H1 (cell line): ENCODE data around the gene CAMK2B. TPM values are rescaled to one million over a fixed set of nuclear protein-coding genes. Genes with fewer than 3 reads are reported as not detected.

Experiments used
- CTCF ChIA-PET: fragments of 300-600 bp; sonication (Branson Sonifier 250); formaldehyde crosslinking; loops from one replicate; lab custom pipeline; 2021; ENCODE audit not compliant: partially characterized antibody; lab: Charles Lee
- POLR2A ChIA-PET: fragments of 300-600 bp; sonication (Branson Sonifier 250); formaldehyde crosslinking; loops from one replicate; lab custom pipeline; 2021; ENCODE audit warnings: inconsistent platforms; ENCODE audit not compliant: partially characterized antibody; lab: Charles Lee
- DNase-seq, 2 experiments: peaks; one replicate each; pipeline versions ENCODE4 v3.0.0 to v3.0.0-alpha.2; 2010 to 2022; ENCODE audit warnings: low spot score in 2 of 2, low read depth in 1 of 2, mixed read lengths in 1 of 2
- FAIRE-seq: peaks from 2 replicates; lab custom pipeline; 2011; peaks lifted over from hg19 to GRCh38; lab: Jason Lieb, UNC
- H2AFZ ChIP-seq: 2 replicates; pipeline ENCODE4 v1.8.1; 2012; ENCODE audit warnings: low read length, inconsistent platforms
- H2AK5ac ChIP-seq: 2 replicates; pipeline ENCODE4 v1.6.1; 2013; ENCODE audit warnings: low read depth, low read length
- H2BK120ac ChIP-seq: replicated peaks from 2 replicates; pipeline ENCODE3; 2013; ENCODE audit warnings: low read depth, low read length, inconsistent platforms
- H2BK12ac ChIP-seq: 2 replicates; pipeline ENCODE4 v1.6.1; 2013; ENCODE audit warnings: low read depth, low read length
- H2BK15ac ChIP-seq: 2 replicates; pipeline ENCODE4 v1.6.1; 2013; ENCODE audit warnings: low read length
- H2BK20ac ChIP-seq: 2 replicates; pipeline ENCODE4 v1.6.1; 2013; ENCODE audit warnings: low read length
- H2BK5ac ChIP-seq: 2 replicates; pipeline ENCODE4 v1.6.1; 2013; ENCODE audit warnings: low read depth, low read length
- H3K14ac ChIP-seq: 2 replicates; pipeline ENCODE4 v1.6.1; 2013; ENCODE audit warnings: inconsistent platforms; ENCODE audit not compliant: insufficient read length
- H3K18ac ChIP-seq: 2 replicates; pipeline ENCODE4 v1.6.1; 2013; ENCODE audit warnings: low read length; ENCODE audit errors: extremely low read depth
- H3K23ac ChIP-seq: 2 replicates; pipeline ENCODE4 v1.6.1; 2013; ENCODE audit warnings: inconsistent platforms; ENCODE audit not compliant: insufficient read length
- H3K23me2 ChIP-seq: 2 replicates; pipeline ENCODE4 v1.6.1; 2013; ENCODE audit warnings: low read depth, low read length
- H3K27ac ChIP-seq: 2 replicates; pipeline ENCODE4 v1.6.1; 2011; ENCODE audit warnings: low read depth, low read length, inconsistent platforms
- H3K27me3 ChIP-seq, 4 experiments: replicated peaks in 1 of 4; 1 replicate in 1 of 4; 2 replicates in 3 of 4; pipeline versions ENCODE4 v1.6.1 to v1.8.1; 2011 to 2013; ENCODE audit warnings: low read length in 3 of 4, mild to moderate bottlenecking in 3 of 4, inconsistent platforms in 2 of 4, mixed read lengths in 2 of 4, moderate library complexity in 1 of 4; ENCODE audit not compliant: control insufficient read depth in 3 of 4, insufficient read depth in 3 of 4; ENCODE audit errors: extremely low read depth in 1 of 4
- H3K36me3 ChIP-seq, 4 experiments: 2 replicates each; pipeline versions ENCODE4 v1.6.1 to v1.8.1; 2011 to 2013; ENCODE audit warnings: mild to moderate bottlenecking in 4 of 4, low read length in 3 of 4, moderate library complexity in 2 of 4, control low read depth in 1 of 4, inconsistent platforms in 1 of 4; ENCODE audit not compliant: insufficient read depth in 4 of 4, control insufficient read depth in 2 of 4
- H3K4ac ChIP-seq: replicated peaks from 2 replicates; pipeline ENCODE3; 2013; ENCODE audit warnings: low read length, low read depth, mixed read lengths, inconsistent platforms; ENCODE audit not compliant: insufficient read length
- H3K4me1 ChIP-seq, 4 experiments: replicated peaks in 1 of 4; 1 replicate in 1 of 4; 2 replicates in 3 of 4; pipeline versions ENCODE4 v1.6.1 to v1.8.1; 2011 to 2013; ENCODE audit warnings: low read length in 3 of 4, inconsistent platforms in 2 of 4, mixed read lengths in 1 of 4; ENCODE audit not compliant: insufficient read depth in 4 of 4, control insufficient read depth in 3 of 4
- H3K4me2 ChIP-seq, 2 experiments: 2 replicates each; pipeline versions ENCODE4 v1.6.1 to v1.8.1; 2011 to 2013; ENCODE audit warnings: low read depth in 2 of 2, low read length in 2 of 2, control low read depth in 1 of 2, inconsistent platforms in 1 of 2, mild to moderate bottlenecking in 1 of 2; ENCODE audit not compliant: insufficient read depth in 1 of 2
- H3K4me3 ChIP-seq, 4 experiments: fragments of 200-600, 300-600 bp in 1 of 4; sonication (generic), shearing (Covaris generic), sonication (Bioruptor Twin) in 1 of 4; 2 replicates each; pipeline versions ENCODE4 v1.5.1 to v1.8.1; 2011 to 2016; ENCODE audit warnings: low read length in 4 of 4, low read depth in 3 of 4, control low read depth in 2 of 4, inconsistent platforms in 2 of 4, mild to moderate bottlenecking in 2 of 4, mixed read lengths in 1 of 4, moderate library complexity in 1 of 4; ENCODE audit not compliant: insufficient read depth in 2 of 4; ENCODE audit errors: extremely low read depth in 1 of 4
- H3K56ac ChIP-seq: replicated peaks from 2 replicates; pipeline ENCODE3; 2013; ENCODE audit warnings: low read depth, mild to moderate bottlenecking, mixed read lengths, low read length, inconsistent platforms; ENCODE audit not compliant: insufficient read length
- H3K79me1 ChIP-seq: 2 replicates; pipeline ENCODE4 v1.6.1; 2013; ENCODE audit warnings: low read depth, low read length, control low read depth
- H3K79me2 ChIP-seq, 2 experiments: 2 replicates each; pipeline versions ENCODE4 v1.6.1 to v1.8.1; 2012 to 2013; ENCODE audit warnings: low read length in 2 of 2, mild to moderate bottlenecking in 2 of 2, inconsistent platforms in 1 of 2; ENCODE audit not compliant: insufficient read depth in 2 of 2, control insufficient read depth in 1 of 2
- H3K9ac ChIP-seq, 4 experiments: replicated peaks in 1 of 4; 1 replicate in 1 of 4; 2 replicates in 3 of 4; pipeline versions ENCODE4 v1.6.1 to v1.8.1; 2011 to 2013; ENCODE audit warnings: low read depth in 3 of 4, low read length in 3 of 4, control low read depth in 2 of 4, mild to moderate bottlenecking in 2 of 4, moderate library complexity in 2 of 4, inconsistent platforms in 1 of 4; ENCODE audit errors: extremely low read depth in 1 of 4
- H3K9me3 ChIP-seq, 2 experiments: 2 replicates each; pipeline versions ENCODE4 v1.6.1 to v1.8.1; 2012 to 2013; ENCODE audit warnings: mild to moderate bottlenecking in 2 of 2, moderate library complexity in 2 of 2, control low read depth in 1 of 2, inconsistent platforms in 1 of 2, low read depth in 1 of 2, low read length in 1 of 2, mixed read lengths in 1 of 2; ENCODE audit not compliant: insufficient read depth in 2 of 2
- H4K20me1 ChIP-seq, 2 experiments: replicated peaks in 1 of 2; 2 replicates each; pipeline versions ENCODE3 to v1.8.1; 2011 to 2013; ENCODE audit warnings: inconsistent platforms in 2 of 2, low read length in 2 of 2, mild to moderate bottlenecking in 1 of 2; ENCODE audit not compliant: insufficient read depth in 2 of 2, control insufficient read depth in 1 of 2
- H4K5ac ChIP-seq: 2 replicates; pipeline ENCODE4 v1.6.1; 2013; ENCODE audit warnings: low read length, low read depth, mixed read lengths, inconsistent platforms; ENCODE audit not compliant: insufficient read length
- H4K8ac ChIP-seq: 2 replicates; pipeline ENCODE4 v1.8.0; 2013; ENCODE audit warnings: mild to moderate bottlenecking, moderate library complexity, low read length, inconsistent platforms; ENCODE audit not compliant: insufficient read depth; ENCODE audit errors: extremely low read depth
- H4K91ac ChIP-seq: replicated peaks from 2 replicates; pipeline ENCODE3; 2013; ENCODE audit warnings: low read length, mixed read lengths, inconsistent platforms; ENCODE audit not compliant: insufficient read length
- BACH1 ChIP-seq: IDR thresholded peaks from 2 replicates; pipeline ENCODE4 v1.6.1; 2012; ENCODE audit warnings: low read length, improper control_type of control experiment
- CBX5 ChIP-seq: fragments of 300-800, 300-1000 bp; sonication (generic); IDR thresholded peaks from 2 replicates; pipeline ENCODE4 v1.7.1; 2016; ENCODE audit warnings: antibody characterized with exemption, low read length, low read depth
- CEBPB ChIP-seq: IDR thresholded peaks from 2 replicates; pipeline ENCODE4 v1.6.1; 2012; ENCODE audit warnings: low read depth, low read length
- CHD2 ChIP-seq: IDR thresholded peaks from 2 replicates; pipeline ENCODE4 v1.6.1; 2012; ENCODE audit warnings: low read length, improper control_type of control experiment
- FOSL1 ChIP-seq: IDR thresholded peaks from 2 replicates; pipeline ENCODE4 v1.6.1; 2011; ENCODE audit warnings: mild to moderate bottlenecking, low read depth, low read length, moderate library complexity; ENCODE audit not compliant: insufficient read depth
- JUN ChIP-seq: IDR thresholded peaks from 2 replicates; pipeline ENCODE4 v1.6.1; 2011; ENCODE audit warnings: low read depth, mild to moderate bottlenecking, improper control_type of control experiment, low read length
- JUND ChIP-seq: IDR thresholded peaks from 2 replicates; pipeline ENCODE4 v1.6.1; 2011; ENCODE audit warnings: mild to moderate bottlenecking, improper control_type of control experiment, low read length
- KDM4A ChIP-seq: IDR thresholded peaks from one replicate; pipeline ENCODE4 v1.7.1; 2012; ENCODE audit warnings: low read depth, mild to moderate bottlenecking, moderate library complexity, low read length, inconsistent platforms; ENCODE audit not compliant: severe bottlenecking
- POLR2A ChIP-seq, 2 experiments: IDR thresholded peaks; 1 replicate in 1 of 2; 2 replicates in 1 of 2; pipeline ENCODE4 v1.6.1; 2011; ENCODE audit warnings: low read depth in 2 of 2, low read length in 2 of 2, mild to moderate bottlenecking in 2 of 2; ENCODE audit errors: control extremely low read depth in 1 of 2
- RAD21 ChIP-seq, 2 experiments: IDR thresholded peaks in 1 of 2; conservative IDR thresholded peaks in 1 of 2; 2 replicates each; pipeline ENCODE4 v1.6.1; 2011; ENCODE audit warnings: low read depth in 2 of 2, low read length in 2 of 2, improper control_type of control experiment in 1 of 2, inconsistent platforms in 1 of 2, mild to moderate bottlenecking in 1 of 2, moderate library complexity in 1 of 2
- RXRA ChIP-seq: IDR thresholded peaks from 2 replicates; pipeline ENCODE4 v1.6.1; 2011; ENCODE audit warnings: low read depth, mild to moderate bottlenecking, low read length, moderate library complexity; ENCODE audit not compliant: insufficient read depth
- SAP30 ChIP-seq: fragments of 300-600 bp; sonication (generic); IDR thresholded peaks from 2 replicates; pipeline ENCODE4 v1.7.1; 2012; ENCODE audit warnings: low read length, moderate library complexity, mild to moderate bottlenecking, inconsistent platforms; ENCODE audit not compliant: insufficient read depth, insufficient replicate concordance
- SIX5 ChIP-seq: IDR thresholded peaks from 2 replicates; pipeline ENCODE4 v1.6.1; 2011; ENCODE audit warnings: mild to moderate bottlenecking, low read depth, low read length
- SRF ChIP-seq: IDR thresholded peaks from 2 replicates; pipeline ENCODE4 v1.6.1; 2011; ENCODE audit warnings: mild to moderate bottlenecking, low read depth, low read length, moderate library complexity
- TCF12 ChIP-seq: IDR thresholded peaks from 2 replicates; pipeline ENCODE4 v1.6.1; 2011; ENCODE audit warnings: low read depth, mild to moderate bottlenecking, low read length
- polyA plus RNA-seq, 7 experiments: library from polyadenylated mRNA; depleted of rRNA in 3 of 7; stranded (reverse) in 5 of 7; unstranded in 2 of 7; fragments of >200 nt in 5 of 7; fragments of 200-250 nt in 2 of 7; gene quantifications; 1 replicate in 5 of 7; 2 replicates in 1 of 7; 4 replicates in 1 of 7; pipeline versions ENCODE4 v1.2.1 to v1.2.3, GENCODE V29; 2011 to 2013; ENCODE audit warnings: missing spikeins in 2 of 7, mixed read lengths in 2 of 7
- total RNA-seq: library from RNA; stranded (reverse); fragmentation: NEBNext Ultra II Directional; extraction: Animal tissue kit (Norgen Biotek cat#: 25700); gene quantifications from 2 replicates; pipeline ENCODE4 v1.2.1, GENCODE V29; 2021
- TF ChIP-seq, protein P1 (sequence below): IDR thresholded peaks from 2 replicates; pipeline ENCODE4 v1.6.1; 2011; ENCODE audit warnings: low read length, improper control_type of control experiment

The CAMK2B gene
- total and polyA plus RNA-seq, 2 of the 8 experiments (the other 6 are each of a cell fraction or from before 2014, with no cell fraction given), result 0.05 to 0.15 TPM

DNA sequence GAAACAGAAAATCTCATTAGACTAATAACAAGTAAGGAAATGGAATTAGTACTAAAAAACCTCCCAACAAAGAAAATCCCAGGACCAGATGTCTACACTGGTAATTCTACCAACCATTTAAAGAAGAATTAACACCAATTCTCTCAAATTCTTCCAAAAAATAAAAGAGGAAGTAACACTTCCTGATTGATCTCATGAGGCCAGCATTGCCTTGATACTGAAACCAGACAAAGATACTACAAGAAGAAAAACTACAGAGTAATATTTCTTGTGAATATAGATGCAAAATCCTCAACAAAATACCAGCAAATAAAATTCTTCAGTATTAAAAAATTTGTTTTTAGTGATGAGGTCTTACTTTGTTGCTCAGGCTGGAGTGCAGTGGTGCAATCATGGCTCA, 157.5 kb downstream of the CAMK2B start:
- no peak overlapping the region for H4K91ac ChIP-seq
- H3K14ac ChIP-seq, result no peak overlapping the region
- H3K4me1 ChIP-seq, result peaks cover 2 to 5% (median 4%) of the 10 kb centered on the region in 4 experiments; a peak in 5 of 7 replicates
- CTCF ChIA-PET, result interaction anchor here (1.8 kb wide), 1 partner anchor 37 kb away, joined by 4 read pairs; no protein-coding TSS in a partner anchor
- H3K23ac ChIP-seq, result no peak overlapping the region
- no peak for FAIRE-seq
- H2BK12ac ChIP-seq, result no peak overlapping the region
- no peak overlapping the region for H3K4me3 ChIP-seq
- H3K79me1 ChIP-seq, result no peaks in the 10 kb centered on the region
- no peak overlapping the region for H2AK5ac ChIP-seq
- no peaks in the 10 kb centered on the region for H3K23me2 ChIP-seq
- H2BK20ac ChIP-seq, result no peak overlapping the region
- no peaks in the 10 kb centered on the region for H4K20me1 ChIP-seq
- H3K27me3 ChIP-seq, result no peaks in the 10 kb centered on the region; a peak in 1 of 7 replicates
- H4K5ac ChIP-seq, result no peak overlapping the region
- POLR2A ChIA-PET, result no interaction called here
- H3K9me3 ChIP-seq, result no peaks in the 10 kb centered on the region
- no peak overlapping the region for H2BK15ac ChIP-seq
- no peak overlapping the region for H3K27ac ChIP-seq
- H3K4ac ChIP-seq, result no peak overlapping the region
- H4K8ac ChIP-seq, result no peak overlapping the region
- no peaks in the 10 kb centered on the region for H3K79me2 ChIP-seq
- no peak overlapping the region for H2BK5ac ChIP-seq
- H2BK120ac ChIP-seq, result no peak overlapping the region
- H3K36me3 ChIP-seq, result no peaks in the 10 kb centered on the region
- no peak overlapping the region for H2AFZ ChIP-seq
- no peak overlapping the region for H3K18ac ChIP-seq
- no peak overlapping the region for H3K4me2 ChIP-seq
- H3K9ac ChIP-seq, result no peak overlapping the region
- DNase-seq, result no peak
- H3K56ac ChIP-seq, result no peak overlapping the region
- TF ChIP-seq JUN, result no peak
- TF ChIP-seq SAP30, result no peak
- no peak for TF ChIP-seq BACH1
- TF ChIP-seq CBX5, result no peak
- TF ChIP-seq RXRA, result no peak
- TF ChIP-seq RAD21 (IDR thresholded peaks at IDR 0.05 in 1 of 2, conservative IDR thresholded peaks at IDR 0.05 in 1 of 2; ENCODE audit: low read depth in 2 of 2, low read length in 2 of 2), result no peak
- TF ChIP-seq JUND, result no peak
- no peak for TF ChIP-seq CEBPB
- no peak for TF ChIP-seq KDM4A
- TF ChIP-seq, protein P1, sequence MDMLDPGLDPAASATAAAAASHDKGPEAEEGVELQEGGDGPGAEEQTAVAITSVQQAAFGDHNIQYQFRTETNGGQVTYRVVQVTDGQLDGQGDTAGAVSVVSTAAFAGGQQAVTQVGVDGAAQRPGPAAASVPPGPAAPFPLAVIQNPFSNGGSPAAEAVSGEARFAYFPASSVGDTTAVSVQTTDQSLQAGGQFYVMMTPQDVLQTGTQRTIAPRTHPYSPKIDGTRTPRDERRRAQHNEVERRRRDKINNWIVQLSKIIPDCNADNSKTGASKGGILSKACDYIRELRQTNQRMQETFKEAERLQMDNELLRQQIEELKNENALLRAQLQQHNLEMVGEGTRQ, result no peak
- no peak for TF ChIP-seq TCF12
- no peak for TF ChIP-seq CHD2
- no peak for TF ChIP-seq FOSL1
- no peak for TF ChIP-seq SRF
- TF ChIP-seq SIX5, result no peak
- no peak for TF ChIP-seq POLR2A (IDR thresholded peaks at IDR 0.05; ENCODE audit: control extremely low read depth in 1 of 2, low read depth in 2 of 2, low read length in 2 of 2)
